COR-L47 (cell line): ENCODE data around the gene CDK14.

Source experiments
- DNase-seq: peaks from one replicate; lab custom pipeline; 2025; lab: John Stamatoyannopoulos, UW

CDK14 gene

DNA sequence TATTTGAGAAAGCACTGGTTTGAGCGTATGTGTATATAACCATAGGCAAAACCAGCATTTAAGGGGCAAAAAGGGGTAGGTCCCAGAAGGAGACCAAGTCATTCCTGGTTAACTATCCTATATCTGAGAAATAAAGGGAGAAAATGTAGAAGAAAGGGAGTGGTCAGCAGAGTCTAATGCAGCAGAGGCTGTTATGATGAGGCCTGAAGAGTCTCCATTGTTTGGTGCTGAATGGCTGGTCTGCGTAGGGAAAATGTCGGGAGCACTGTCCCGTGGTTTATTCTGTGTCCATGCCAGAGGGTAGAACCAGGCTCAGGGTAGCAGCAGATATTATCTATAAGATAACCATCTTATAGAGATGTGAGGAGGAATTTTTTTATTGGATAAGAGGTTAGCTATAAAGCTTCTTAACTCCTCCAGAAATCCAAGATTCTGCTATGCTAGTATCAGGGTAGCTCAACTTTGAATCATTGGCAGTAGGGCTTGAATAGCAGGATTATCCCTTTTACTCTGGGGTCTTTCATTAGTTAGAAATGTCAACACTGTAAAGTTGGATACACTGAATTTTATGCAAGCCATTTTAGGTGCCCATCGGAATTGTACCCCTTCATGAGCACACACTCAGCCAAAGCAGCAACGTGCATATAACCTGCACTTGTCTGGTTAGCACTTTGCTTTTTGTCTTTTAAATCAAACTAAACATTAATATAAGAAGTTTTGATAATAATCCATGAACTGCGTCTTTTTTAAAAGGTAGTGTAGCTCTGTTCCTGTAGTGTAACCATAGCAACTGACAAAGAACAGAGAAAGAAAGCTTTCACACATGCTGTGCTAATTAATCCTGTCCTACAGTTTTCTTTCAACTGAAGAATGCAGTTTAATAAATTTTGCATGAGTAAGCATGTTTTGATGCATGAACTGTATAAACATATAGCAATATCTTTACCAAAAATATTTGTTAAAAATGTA is 356.1 kb downstream of the CDK14 start:
- peak; percentile 56 for DNase-seq

DNA sequence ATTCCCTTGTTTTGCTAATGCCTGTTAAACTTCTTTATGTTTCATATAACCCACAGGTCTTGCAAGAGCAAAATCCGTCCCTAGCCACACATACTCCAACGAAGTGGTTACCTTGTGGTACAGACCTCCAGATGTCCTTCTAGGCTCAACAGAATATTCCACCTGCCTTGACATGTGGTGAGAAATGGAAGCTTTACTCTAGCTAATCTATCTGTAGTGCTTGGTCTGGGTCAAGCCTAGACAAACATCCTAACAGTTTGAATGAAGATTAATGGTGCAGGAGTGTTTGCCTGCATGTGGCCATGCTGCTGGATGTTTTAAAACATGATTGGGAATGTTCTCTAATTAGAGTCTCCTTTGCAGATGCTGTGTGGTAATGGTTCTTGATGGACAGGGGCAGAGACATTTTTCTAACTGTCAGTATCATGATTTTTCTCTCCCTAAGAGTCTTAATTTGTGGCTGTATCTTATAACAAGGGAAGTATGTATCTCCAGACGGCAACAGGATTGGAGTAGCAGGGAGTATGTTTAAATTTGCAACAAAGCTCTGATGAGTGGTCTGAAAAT is 359.6 kb downstream of the CDK14 start:
- DNase-seq: peak; percentile 78

DNA sequence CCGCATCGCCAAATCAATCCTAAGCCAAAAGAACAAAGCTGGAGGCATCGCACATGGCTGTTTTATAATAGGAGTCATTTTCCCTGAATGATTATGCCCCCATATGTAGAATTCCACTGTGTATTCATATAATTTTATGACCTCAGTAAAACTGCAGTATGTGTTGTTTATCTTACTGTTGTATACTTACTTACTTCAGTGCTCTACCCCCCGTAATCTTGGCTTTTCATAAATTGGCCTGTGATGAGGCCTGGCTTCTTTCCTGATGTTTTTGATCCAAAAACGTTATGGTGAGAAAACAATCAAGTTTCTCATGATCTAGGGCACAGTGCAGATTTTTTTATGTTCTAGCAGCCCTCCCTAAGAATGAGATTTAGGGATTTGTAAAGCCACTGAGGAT is 361.8 kb downstream of the CDK14 start:
- no peak for DNase-seq

DNA sequence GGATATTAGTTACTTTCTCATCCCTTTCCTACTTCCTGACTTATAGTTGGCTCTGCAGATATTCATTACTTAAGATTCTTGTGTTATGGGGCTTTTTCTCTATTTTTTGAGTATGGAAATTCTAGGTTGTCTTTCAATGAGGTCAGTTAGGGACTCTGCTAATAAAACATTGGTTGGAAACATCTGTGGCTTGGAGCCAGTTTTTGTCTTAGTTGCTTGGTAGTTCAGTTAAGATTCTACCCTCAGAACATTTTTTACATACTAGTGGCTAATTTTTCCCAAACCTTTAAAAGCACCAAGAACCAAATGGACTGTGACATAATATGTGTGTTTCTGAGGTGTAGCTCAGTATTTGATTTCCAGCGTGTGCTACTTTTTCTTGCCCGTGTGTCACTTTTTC is 362.5 kb downstream of the CDK14 start:
- DNase-seq: no peak

DNA sequence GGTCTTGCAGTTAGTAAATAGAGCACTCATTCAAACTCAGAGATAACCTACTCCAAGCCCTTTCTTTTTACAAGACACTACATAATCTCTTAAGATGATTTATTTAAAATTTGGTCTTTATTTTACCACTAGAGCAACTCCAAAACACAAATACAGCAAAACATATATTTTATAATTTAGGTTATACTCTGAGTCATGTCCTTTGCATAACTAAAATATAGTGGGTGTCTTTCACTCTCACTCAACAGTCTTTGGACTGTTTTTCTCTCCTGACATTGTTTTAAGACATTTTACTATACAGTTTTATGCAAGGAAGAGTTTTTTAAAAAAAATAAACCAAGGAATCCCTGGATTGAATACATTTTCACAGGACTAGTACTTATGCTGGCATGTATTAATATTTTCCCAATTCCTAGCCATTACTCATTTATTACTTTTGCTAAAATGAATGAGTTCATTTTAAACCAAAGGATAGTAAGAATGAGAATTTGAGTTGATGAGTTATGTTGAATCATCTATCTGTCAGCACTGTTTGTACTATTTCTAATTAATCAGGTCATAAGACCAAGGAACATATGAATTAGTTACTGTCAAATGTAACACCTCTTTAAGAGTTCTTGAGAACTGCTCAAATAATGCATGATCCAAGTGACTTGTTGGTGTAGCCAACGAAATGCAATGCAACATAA is 365.1 kb downstream of the CDK14 start:
- DNase-seq: no peak

DNA sequence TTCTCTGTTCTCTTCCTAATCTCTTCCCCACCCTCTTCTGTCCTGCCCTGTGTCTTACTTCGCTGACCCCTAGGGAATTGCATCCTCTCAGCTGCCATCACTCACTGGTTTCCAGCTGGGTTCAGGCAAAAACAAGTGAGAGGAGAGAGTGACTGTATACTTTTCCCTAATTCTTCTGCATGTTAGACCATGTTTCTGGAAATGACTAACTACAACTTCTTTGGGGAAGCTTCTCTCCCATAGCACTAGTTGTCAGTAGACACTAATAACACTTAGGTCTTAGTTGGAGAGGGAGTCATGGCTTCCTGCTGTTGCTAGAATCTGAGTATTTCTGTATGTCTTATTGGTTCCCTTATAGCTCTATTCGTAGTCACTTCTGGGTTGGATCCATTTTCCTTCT is 369.1 kb downstream of the CDK14 start:
- DNase-seq: no peak

DNA sequence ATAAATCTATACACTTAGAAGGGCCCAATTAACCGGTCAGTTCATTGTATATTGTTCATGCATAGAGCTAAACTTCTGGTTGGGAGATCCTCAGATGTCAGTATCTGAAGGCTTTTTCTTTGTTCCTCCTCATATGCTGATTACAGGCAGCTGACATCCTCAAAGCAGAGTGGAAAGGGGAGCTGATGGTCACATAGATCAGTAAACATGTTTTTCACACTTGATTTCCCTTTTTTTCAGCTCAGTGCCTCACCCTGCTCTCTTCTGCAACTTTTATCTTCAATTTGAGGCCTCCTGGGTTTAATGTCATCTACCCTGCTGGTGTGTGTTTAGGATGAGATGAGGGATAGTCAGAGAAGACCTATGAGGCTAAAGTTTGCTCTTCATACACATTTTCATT is 370.2 kb downstream of the CDK14 start:
- no peak for DNase-seq

DNA sequence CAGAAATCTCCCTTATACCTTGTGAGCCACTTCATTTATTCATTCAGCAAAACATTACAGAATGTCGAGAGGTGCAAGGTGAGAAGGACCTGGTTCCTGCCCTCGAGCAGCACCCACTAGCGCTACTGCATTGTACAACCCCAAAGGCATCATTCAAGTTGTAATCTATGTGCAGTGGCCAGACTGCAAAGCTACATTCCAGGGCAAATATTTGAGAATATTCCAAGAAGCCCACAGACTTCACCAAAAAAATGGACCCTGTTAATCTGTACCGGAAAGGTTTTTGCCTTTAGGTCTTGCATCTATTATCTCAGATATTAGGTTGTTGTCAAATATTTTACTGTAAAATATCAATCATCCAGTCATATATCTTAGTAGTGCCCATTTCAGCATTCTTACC is 372.8 kb downstream of the CDK14 start:
- DNase-seq: no peak

DNA sequence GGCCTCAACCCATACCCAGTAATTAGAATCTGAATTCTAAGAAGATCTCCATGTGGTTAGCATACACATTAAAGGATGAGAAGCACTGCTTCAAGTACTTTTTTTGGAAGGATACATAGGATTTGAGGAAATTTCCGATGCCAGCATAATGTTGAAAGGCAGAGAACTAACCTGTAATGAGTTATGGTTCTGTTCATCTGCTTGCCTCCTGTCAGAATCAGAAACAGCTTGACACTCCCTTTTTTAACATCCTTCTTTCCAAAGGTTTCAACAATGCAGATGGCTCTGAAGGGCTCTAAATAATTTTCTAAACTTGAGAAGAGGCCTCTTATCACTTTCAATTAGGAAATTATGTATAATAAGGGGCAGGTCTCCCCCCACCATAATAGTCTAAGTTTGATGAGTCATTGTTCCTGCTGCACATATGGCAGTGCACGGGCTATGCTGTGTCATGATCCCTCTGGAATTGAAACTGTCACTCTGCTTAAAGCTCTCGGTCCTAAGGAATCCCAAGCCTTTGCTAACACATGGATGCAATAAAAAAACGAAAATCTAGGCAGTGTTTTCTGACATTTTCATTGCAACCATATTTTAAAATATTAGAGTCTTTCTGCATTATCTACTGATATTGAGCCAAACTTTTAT is 376.9 kb downstream of the CDK14 start:
- no peak for DNase-seq

DNA sequence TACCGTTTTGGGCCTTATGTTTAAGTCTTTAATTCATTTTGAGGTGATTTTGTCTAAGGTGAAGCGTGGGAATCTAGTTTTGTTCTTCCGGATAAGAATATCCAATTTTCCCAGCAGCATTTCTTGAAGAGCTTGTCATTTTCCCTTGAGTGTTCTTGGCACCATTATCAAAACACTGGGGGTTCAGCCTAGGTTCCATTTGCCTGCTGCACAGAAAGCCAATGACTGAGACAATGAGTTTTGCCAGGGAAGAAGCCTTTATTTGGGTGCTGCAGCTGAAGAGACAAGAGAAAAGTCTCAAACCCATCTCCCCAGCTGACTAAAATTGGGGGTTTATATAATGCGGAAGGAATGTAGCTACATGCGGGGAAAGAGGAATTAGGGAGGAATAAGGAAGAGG is 380.9 kb downstream of the CDK14 start:
- DNase-seq: no peak

DNA sequence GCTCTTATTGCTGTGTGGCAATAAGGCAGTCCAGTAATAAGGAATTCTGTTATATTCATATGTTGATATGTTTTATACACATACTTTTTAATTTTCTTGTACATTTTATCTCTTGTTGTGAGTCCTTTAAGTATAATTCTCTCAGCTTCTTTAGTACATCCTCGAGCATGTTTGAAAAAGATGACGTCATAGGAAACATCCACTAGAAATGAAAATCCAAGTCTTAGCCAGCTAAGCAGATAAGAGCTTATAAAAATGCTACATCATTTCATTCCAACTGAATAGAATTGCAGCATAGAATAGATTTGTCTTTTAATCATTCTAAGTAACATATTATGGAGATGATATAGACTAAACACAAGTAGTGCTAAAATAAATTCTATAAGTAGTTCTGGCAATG is 384.4 kb downstream of the CDK14 start:
- no peak for DNase-seq

DNA sequence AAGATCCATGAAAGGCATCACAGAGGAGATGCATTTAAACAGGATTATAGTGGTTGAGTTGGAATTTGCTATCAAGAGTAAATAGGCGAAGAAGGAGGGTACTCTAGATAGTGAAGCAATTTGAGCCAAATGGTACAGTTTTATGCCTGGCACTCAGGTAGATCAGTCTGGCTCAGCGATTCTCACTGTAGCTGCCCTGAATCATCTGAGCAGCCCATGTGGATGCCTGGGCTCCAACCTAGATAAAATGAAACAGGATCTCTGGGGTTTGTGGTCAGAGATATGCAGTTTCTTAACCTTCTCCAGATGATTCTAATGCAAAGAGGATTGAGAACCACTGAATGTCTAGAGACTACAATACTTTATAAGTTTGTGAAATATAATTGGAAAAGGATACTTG is 386.1 kb downstream of the CDK14 start:
- DNase-seq: no peak

DNA sequence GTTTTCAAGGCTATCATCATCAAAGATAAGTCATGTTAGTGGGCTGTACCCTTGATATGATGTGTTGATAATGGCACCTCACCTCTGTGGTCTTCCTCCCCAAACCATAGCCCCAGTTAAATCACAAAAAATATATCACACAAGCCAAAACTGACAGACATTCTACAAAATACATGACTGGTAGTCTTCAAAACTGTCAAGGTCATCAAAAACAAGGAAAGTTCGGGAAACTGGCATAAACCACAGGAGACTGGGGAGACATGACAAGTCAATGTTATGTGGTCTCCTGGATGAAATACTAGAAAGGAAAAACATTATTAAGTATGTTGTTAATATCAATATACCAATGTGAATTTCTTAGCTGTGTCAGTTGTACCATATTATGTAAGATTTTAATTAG is 388.6 kb downstream of the CDK14 start:
- DNase-seq: no peak

DNA sequence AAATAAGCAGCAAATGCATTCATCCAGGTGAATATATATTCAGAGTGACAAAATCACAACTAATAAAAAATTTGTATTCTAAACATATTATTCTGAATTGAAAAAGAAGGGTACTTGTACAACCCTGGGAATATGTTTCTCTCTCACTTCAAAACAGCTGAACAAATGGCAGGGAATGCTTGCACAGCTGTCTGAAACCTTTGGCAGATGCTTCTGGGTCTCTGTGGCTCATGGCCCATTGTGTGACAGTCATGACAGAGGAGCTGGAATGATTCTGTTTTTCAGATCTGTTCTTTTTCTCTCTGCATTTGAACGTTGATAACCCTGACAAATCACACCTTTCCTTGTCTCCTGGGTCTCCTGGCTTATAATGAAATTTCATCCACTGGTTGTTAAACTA is 392.4 kb downstream of the CDK14 start:
- peak; percentile 25 for DNase-seq

DNA sequence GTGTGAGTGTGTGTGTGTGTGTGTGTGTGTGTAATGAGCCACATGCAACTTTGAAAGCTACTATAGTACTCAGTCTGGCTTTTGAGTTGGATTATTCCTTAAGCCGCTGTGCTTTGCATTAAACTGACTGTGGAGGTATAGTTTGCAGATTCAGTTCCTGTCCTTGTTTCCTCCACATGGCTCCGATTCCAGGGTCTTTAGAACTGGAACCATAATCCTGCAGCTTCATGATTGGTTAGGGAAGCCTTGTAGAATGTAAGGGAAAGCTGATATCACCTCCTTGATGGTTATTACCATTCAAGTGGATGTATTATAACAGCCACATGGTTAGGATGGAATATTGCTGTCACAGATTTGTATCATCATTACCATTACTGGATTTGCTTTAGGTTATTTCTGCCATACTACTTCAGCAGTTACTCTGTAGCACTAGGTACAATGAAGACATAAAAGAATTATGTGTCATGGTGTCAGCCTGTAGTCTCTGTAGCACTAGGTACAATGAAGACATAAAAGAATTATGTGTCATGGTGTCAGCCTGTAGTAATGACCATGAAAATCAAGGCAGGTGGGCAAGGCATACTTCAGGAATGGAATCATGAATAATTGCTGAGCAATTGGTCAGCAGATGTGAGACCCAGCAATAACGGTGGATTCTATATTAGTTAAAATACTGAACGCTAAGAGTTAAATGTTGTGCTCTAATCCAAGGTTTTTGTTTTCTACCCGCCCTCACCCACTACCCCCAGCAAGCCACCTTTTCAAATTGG is 393.1 kb downstream of the CDK14 start:
- no peak for DNase-seq

DNA sequence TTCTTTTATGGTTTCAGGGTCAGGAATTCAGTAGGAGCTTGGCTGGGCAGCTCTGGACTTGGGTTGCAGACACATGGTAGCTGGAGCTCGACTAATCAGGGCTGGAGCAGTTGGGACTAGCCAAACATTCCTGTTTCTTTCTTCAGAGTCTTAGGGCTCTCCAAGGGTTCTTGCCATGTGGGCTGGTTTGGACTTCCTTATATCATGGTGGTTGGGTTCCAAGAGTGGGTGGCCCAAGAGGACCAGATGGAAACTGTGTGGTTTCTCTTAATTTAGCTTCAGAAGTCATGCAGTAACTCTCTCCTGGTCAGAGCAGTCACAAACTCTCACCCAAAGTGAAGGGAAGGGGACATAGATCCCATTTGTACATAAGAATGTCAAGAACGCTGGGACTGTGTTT is 398.0 kb downstream of the CDK14 start:
- no peak for DNase-seq

DNA sequence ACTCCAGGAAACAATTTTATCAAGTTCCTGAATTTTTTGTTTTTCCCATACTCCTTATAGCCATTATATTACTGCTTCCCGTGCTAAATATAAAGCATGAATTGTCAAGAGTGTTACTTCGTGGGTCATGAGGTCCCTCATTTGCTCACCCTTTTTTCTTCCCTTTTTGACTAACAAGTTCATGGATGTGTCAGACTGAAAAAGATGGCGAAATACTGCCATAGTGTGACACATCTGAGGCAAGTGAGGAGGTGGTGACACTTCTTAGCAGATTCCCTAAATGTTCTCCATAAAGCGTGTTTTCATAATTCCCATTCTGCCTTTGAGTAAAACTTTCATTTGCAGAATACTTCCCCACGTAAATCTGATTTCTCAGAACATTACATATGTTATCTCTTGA is 398.5 kb downstream of the CDK14 start:
- DNase-seq: no peak

DNA sequence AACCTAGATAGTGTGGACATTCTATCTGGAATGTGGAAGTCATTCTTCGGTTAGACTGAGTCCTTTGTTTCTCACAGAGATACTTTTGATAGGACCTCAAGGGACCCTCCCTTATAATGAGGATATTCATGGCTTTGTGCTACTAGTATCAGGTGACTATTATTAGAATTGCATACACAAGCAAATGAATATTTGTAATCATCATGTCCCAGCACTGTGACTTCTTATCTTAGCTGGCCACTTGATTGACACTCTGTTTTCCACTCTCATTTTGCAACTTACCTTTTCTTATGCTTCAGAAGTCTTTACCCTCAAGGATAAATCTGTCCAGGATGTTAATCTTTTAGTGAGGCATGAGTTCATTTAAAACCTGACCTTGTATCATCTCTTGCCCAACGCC is 399.9 kb downstream of the CDK14 start:
- DNase-seq: no peak

DNA sequence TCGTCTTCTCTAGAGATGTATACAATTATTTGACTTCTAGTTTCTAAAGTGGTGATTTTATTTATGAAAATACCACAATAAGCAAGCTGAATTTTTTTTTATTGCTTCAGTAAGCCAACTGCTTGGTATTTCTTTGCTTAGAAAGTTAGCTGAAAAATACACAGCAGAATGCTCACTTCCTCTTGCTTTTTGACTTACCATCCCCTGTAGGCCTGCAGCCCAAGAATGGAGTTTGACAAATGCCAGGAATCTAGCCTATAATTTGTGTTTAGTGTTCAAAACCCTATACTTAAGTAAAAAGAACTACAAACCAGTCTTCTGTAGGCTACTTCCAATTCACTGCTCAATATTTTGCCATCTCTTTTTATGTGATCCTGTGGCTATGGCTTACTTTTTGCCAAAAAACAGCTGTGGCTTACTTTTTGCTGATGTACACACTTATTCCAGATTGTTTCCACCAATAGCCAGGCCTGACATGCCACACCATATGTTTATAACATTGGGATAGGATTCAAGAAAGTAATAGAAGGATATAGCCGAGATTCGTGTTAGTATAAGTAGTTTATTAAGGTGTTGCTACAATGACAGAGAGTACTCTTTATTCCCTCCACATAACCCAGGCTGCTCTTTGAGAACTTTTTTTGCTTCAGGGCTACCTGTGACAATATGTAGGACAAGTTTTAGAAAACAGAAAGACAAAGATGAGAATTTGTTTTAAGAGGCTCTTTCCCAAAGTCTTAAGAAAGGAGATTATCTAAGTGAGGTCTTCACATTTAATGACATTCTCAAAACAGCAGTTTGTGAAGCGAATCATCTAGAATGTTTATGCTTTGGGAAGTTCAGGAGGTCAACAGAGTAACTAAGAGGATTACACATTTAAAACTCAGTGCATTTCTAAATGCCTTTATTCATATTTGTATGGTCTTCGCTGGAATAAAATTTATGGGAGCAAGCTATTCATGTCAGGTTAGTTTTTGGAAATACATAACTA is 404.2 kb downstream of the CDK14 start:
- DNase-seq: no peak

DNA sequence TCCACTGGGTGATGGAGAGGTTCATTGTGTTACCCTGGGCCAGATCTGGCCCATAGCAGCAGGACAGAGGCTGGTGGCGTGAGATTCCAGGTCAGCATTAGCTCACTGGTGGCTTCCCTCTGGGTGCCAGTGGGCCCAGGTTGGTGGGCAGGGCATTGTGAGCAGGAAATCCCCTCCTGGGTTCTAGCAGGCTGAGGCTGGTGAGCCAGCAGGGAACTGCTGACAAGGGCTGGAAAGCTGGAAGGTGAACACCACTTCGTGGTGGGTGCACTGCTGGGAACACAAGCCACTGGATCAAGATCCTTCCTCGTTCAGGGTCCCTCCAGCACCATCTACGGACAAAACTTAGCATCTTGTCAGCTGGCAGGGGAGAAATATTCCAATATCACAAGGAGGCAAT is 408.9 kb downstream of the CDK14 start:
- DNase-seq: no peak

DNA sequence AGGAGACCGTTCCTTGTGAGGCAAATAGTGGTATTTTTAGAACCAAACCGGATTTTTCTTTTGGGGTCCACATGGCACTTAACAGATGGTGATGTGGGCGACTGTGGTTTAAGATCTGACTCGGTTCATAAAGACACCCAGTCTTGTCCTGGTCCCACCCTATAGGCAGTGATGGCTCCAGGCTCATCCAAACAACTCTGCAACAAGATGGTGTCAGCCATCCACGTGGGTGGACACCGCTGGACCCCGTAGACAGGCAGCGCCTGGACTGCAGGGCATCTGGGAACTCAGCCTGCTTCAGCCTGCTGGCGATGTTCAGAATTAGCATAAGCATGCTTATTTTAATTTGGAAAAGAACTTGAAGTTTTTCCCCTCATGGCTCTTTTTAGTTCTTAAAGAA is 409.7 kb downstream of the CDK14 start:
- DNase-seq: no peak
